IMR-90 (cell line): ENCODE results near the gene CST4. TPM values are rescaled to one million over a fixed set of nuclear protein-coding genes. Genes with fewer than 3 reads are reported as not detected.

Experiments used
- ATAC-seq: fragments of 200-7000 bp; cut with Tn5 transposase; 2 replicates; pipeline ENCODE4 v1.9.1; 2020; ENCODE audit warnings: low read depth, mild to moderate bottlenecking, moderate library complexity
- BruUV-seq: library from RNA; stranded (reverse); fragments of 400-500 nt; replicated peaks from 2 replicates; lab custom pipeline; 2021; lab: Mats Ljungman, UMichigan
- CTCF ChIA-PET: fragments of 300-600 bp; formaldehyde crosslinking; extraction: SDS; loops from one replicate; lab custom pipeline; 2021; ENCODE audit warnings: antibody characterized with exemption; lab: Yijun Ruan, JAX
- POLR2A ChIA-PET: fragments of 300-600 bp; sonication (Branson Sonifier 250); formaldehyde crosslinking; loops from one replicate; lab custom pipeline; 2022; ENCODE audit warnings: antibody characterized with exemption; ENCODE audit not compliant: unreplicated experiment; lab: Charles Lee
- DNase-seq: peaks from one replicate; pipeline ENCODE4 v3.0.0; 2013
- H2AFZ ChIP-seq: replicated peaks from 2 replicates; pipeline ENCODE3; 2013; ENCODE audit warnings: low read length, mild to moderate bottlenecking; ENCODE audit not compliant: poor library complexity
- H2AK5ac ChIP-seq: 2 replicates; pipeline ENCODE4 v1.6.1; 2013; ENCODE audit warnings: low read depth, low read length, inconsistent platforms
- H2AK9ac ChIP-seq: replicated peaks from 2 replicates; pipeline ENCODE3; 2013; ENCODE audit warnings: mild to moderate bottlenecking, low read depth, low read length, moderate library complexity; ENCODE audit not compliant: poor library complexity
- H2BK120ac ChIP-seq: 2 replicates; pipeline ENCODE4 v1.6.1; 2013; ENCODE audit warnings: low read depth, low read length, inconsistent platforms
- H2BK15ac ChIP-seq: 3 replicates; pipeline ENCODE4 v1.6.1; 2013; ENCODE audit warnings: low read depth, low read length, inconsistent platforms
- H2BK20ac ChIP-seq: 2 replicates; pipeline ENCODE4 v1.6.1; 2013; ENCODE audit warnings: low read depth, mild to moderate bottlenecking, inconsistent platforms, low read length, moderate library complexity
- H2BK5ac ChIP-seq: 2 replicates; pipeline ENCODE4 v1.6.1; 2013; ENCODE audit warnings: mild to moderate bottlenecking, low read depth, low read length, inconsistent platforms; ENCODE audit not compliant: poor library complexity, severe bottlenecking
- H3K14ac ChIP-seq: replicated peaks from 2 replicates; pipeline ENCODE4 v1.6.1; 2013; ENCODE audit warnings: low read depth, low read length, inconsistent platforms
- H3K18ac ChIP-seq: 2 replicates; pipeline ENCODE4 v1.6.1; 2013; ENCODE audit warnings: low read depth, low read length, control low read depth
- H3K23ac ChIP-seq: 2 replicates; pipeline ENCODE4 v1.6.1; 2013; ENCODE audit warnings: low read depth, low read length, inconsistent platforms
- H3K27ac ChIP-seq: 2 replicates; pipeline ENCODE4 v1.5.1; 2013; ENCODE audit warnings: mild to moderate bottlenecking, control low read depth, low read length; ENCODE audit not compliant: insufficient read depth
- H3K27me3 ChIP-seq: 2 replicates; pipeline ENCODE4 v1.6.1; 2013; ENCODE audit warnings: low read length; ENCODE audit not compliant: control insufficient read depth, insufficient read depth
- H3K36me3 ChIP-seq: 2 replicates; pipeline ENCODE4 v1.6.1; 2013; ENCODE audit warnings: low read length, mixed read lengths; ENCODE audit not compliant: control insufficient read depth, insufficient read depth
- H3K4ac ChIP-seq: 2 replicates; pipeline ENCODE4 v1.6.1; 2013; ENCODE audit warnings: low read depth, low read length, inconsistent platforms
- H3K4me1 ChIP-seq: 2 replicates; pipeline ENCODE4 v1.6.1; 2013; ENCODE audit warnings: low read length, mixed read lengths; ENCODE audit not compliant: control insufficient read depth, insufficient read depth
- H3K4me2 ChIP-seq: 2 replicates; pipeline ENCODE4 v1.6.1; 2013; ENCODE audit warnings: low read depth, mild to moderate bottlenecking, control low read depth, low read length, moderate library complexity
- H3K4me3 ChIP-seq: 2 replicates; pipeline ENCODE4 v1.5.1; 2013; ENCODE audit warnings: low read depth, mild to moderate bottlenecking, control low read depth, low read length, moderate library complexity; ENCODE audit not compliant: insufficient read depth
- H3K56ac ChIP-seq: 2 replicates; pipeline ENCODE4 v1.6.1; 2013; ENCODE audit warnings: low read length, inconsistent platforms; ENCODE audit not compliant: insufficient read depth; ENCODE audit errors: extremely low read depth
- H3K79me1 ChIP-seq, 2 experiments: 2 replicates each; pipeline ENCODE4 v1.6.1; 2013; ENCODE audit warnings: low read length in 2 of 2, inconsistent platforms in 1 of 2, low read depth in 1 of 2
- H3K9ac ChIP-seq: 2 replicates; pipeline ENCODE4 v1.6.1; 2013; ENCODE audit warnings: low read depth, low read length, control low read depth
- H3K9me1 ChIP-seq: 2 replicates; pipeline ENCODE4 v1.6.1; 2013; ENCODE audit warnings: low read length, inconsistent platforms; ENCODE audit not compliant: insufficient read depth
- H3K9me3 ChIP-seq: 2 replicates; pipeline ENCODE4 v1.6.1; 2013; ENCODE audit warnings: low read length; ENCODE audit not compliant: control insufficient read depth, insufficient read depth
- H4K20me1 ChIP-seq: 2 replicates; pipeline ENCODE4 v1.6.1; 2013; ENCODE audit warnings: low read length, inconsistent platforms; ENCODE audit not compliant: insufficient read depth
- H4K5ac ChIP-seq: 2 replicates; pipeline ENCODE4 v1.6.1; 2013; ENCODE audit warnings: mild to moderate bottlenecking, low read depth, low read length, control low read depth
- H4K8ac ChIP-seq, 2 experiments: 2 replicates each; pipeline ENCODE4 v1.6.1; 2013; ENCODE audit warnings: low read depth in 2 of 2, low read length in 2 of 2, control low read depth in 1 of 2, inconsistent platforms in 1 of 2
- H4K91ac ChIP-seq: 2 replicates; pipeline ENCODE4 v1.6.1; 2013; ENCODE audit warnings: low read depth, low read length, inconsistent platforms; ENCODE audit not compliant: insufficient read depth
- BHLHE40 ChIP-seq: fragments of 150-350 bp; IDR thresholded peaks from 2 replicates; pipeline ENCODE4 v1.6.1; 2016; ENCODE audit warnings: mild to moderate bottlenecking, low read depth, low read length
- CEBPB ChIP-seq: IDR thresholded peaks from 2 replicates; pipeline ENCODE4 v1.6.1; 2012; ENCODE audit warnings: low read depth, low read length, improper control_type of control experiment
- CHD1 ChIP-seq: IDR thresholded peaks from 2 replicates; pipeline ENCODE4 v1.6.1; 2012; ENCODE audit warnings: low read depth, low read length, improper control_type of control experiment
- FOS ChIP-seq: fragments of 150-350 bp; IDR thresholded peaks from 2 replicates; pipeline ENCODE4 v1.6.1; 2016; ENCODE audit warnings: low read depth, low read length
- MAFK ChIP-seq: IDR thresholded peaks from 2 replicates; pipeline ENCODE4 v1.6.1; 2012; ENCODE audit warnings: low read depth, low read length, improper control_type of control experiment
- MAZ ChIP-seq: IDR thresholded peaks from 2 replicates; pipeline ENCODE4 v1.6.1; 2012; ENCODE audit warnings: low read depth, mild to moderate bottlenecking, low read length, improper control_type of control experiment, moderate library complexity, borderline replicate concordance
- MXI1 ChIP-seq: IDR thresholded peaks from 2 replicates; pipeline ENCODE4 v1.6.1; 2012; ENCODE audit warnings: low read depth, mild to moderate bottlenecking, low read length, moderate library complexity, borderline replicate concordance
- NFE2L2 ChIP-seq: fragments of 150-350 bp; IDR thresholded peaks from 2 replicates; pipeline ENCODE4 v1.6.1; 2016; ENCODE audit warnings: low read depth, mild to moderate bottlenecking, low read length
- POLR2A ChIP-seq: IDR thresholded peaks from 2 replicates; pipeline ENCODE4 v1.6.1; 2012; ENCODE audit warnings: mild to moderate bottlenecking, low read depth, low read length
- RAD21 ChIP-seq: IDR thresholded peaks from 2 replicates; pipeline ENCODE4 v1.6.1; 2012; ENCODE audit warnings: low read length, improper control_type of control experiment
- RCOR1 ChIP-seq: IDR thresholded peaks from 2 replicates; pipeline ENCODE4 v1.6.1; 2012; ENCODE audit warnings: mild to moderate bottlenecking, low read length, improper control_type of control experiment; ENCODE audit not compliant: insufficient replicate concordance
- SMC3 ChIP-seq: fragments of 150-350 bp; IDR thresholded peaks from 2 replicates; pipeline ENCODE4 v1.6.1; 2016; ENCODE audit warnings: low read depth, mild to moderate bottlenecking, antibody characterized with exemption, low read length, moderate library complexity
- WGBS, 2 experiments: methylation state at CpG; one replicate each; pipeline versions ENCODE4 v1.1.5 to v1.1.7; 2013; ENCODE audit warnings: missing lambda C conversion rate in 2 of 2; ENCODE audit not compliant: insufficient read length in 1 of 2; ENCODE audit errors: extremely low coverage in 2 of 2; 5-methylcytosine and 5-hydroxymethylcytosine counted together
- dilution Hi-C: fragments of 300-500 bp; cut with HindIII; formaldehyde crosslinking; loops from one replicate; pipeline ENCODE4 v1.14.3; 2018; ENCODE audit warnings: low sequenced_read_pairs; ENCODE audit not compliant: unreplicated experiment
- in situ Hi-C: fragments of 300-500 bp; cut with MboI; formaldehyde crosslinking; loops from 3 replicates; pipeline ENCODE4 v1.14.3; 2019; ENCODE audit warnings: low sequenced_read_pairs, inconsistent platforms, mixed read lengths
- intact Hi-C: fragments of 100-400 bp; cut with micrococcal nuclease; formaldehyde crosslinking; loops from 2 replicates; pipeline ENCODE4 v1.10.0; 2022
- polyA plus RNA-seq, 3 experiments: library from polyadenylated mRNA; depleted of rRNA; stranded (reverse); fragments of >200 nt; gene quantifications; 2 replicates each; pipeline ENCODE4 v1.2.3, GENCODE V29; 2012; ENCODE audit warnings: low replicate concordance in 1 of 3
- total RNA-seq: library from RNA; depleted of rRNA; stranded (reverse); fragments of >200 nt; gene quantifications from 2 replicates; pipeline ENCODE4 v1.2.3, GENCODE V29; 2012
- TF ChIP-seq, protein P1 (sequence below): fragments of 150-350 bp; IDR thresholded peaks from 2 replicates; pipeline ENCODE4 v1.6.1; 2017; ENCODE audit warnings: mild to moderate bottlenecking, antibody characterized with exemption, low read length, low read depth
- TF ChIP-seq, protein P2 (sequence below): conservative IDR thresholded peaks from 2 replicates; pipeline ENCODE4 v1.5.1; 2012; ENCODE audit warnings: mild to moderate bottlenecking, low read depth, low read length, improper control_type of control experiment

Gene CST4
- total and polyA plus RNA-seq, 2 of the 4 experiments (the other 2 are of a cell fraction), result not detected

- H2AK9ac ChIP-seq, result no peak overlapping the region
- no peak overlapping the region for H2BK15ac ChIP-seq
- POLR2A ChIA-PET, result no interaction called here
- peaks cover 4% of the 10 kb centered on the region for H3K27me3 ChIP-seq
- H2BK20ac ChIP-seq, result no peak overlapping the region
- 0 out of 2 replicates have a peak overlapping the region, but pooled peaks have one; percentile 32 for H3K14ac ChIP-seq
- no peak overlapping the region for H2AFZ ChIP-seq
- no peak overlapping the region for H3K56ac ChIP-seq
- no peak for DNase-seq
- intact Hi-C loops (no loop called here), dilution Hi-C loops (no loop called here), in situ Hi-C loops (no loop called here)
- H3K27ac ChIP-seq, result no peak overlapping the region
- H3K18ac ChIP-seq, result no peak overlapping the region
- WGBS, 2 experiments, result 100% methylated on average over 3 of the region's 8 CpGs; no CpG with 5 or more reads in 1 of the 2 experiments
- no peak for TF ChIP-seq CHD1
- no peak for TF ChIP-seq RAD21
- TF ChIP-seq MXI1, result no peak
- no peak for TF ChIP-seq RCOR1
- TF ChIP-seq CEBPB, result no peak
- TF ChIP-seq NFE2L2, result no peak
- TF ChIP-seq, protein P1, sequence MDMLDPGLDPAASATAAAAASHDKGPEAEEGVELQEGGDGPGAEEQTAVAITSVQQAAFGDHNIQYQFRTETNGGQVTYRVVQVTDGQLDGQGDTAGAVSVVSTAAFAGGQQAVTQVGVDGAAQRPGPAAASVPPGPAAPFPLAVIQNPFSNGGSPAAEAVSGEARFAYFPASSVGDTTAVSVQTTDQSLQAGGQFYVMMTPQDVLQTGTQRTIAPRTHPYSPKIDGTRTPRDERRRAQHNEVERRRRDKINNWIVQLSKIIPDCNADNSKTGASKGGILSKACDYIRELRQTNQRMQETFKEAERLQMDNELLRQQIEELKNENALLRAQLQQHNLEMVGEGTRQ, result no peak
- no peak for TF ChIP-seq FOS
- TF ChIP-seq SMC3, result no peak
- TF ChIP-seq, protein P2, sequence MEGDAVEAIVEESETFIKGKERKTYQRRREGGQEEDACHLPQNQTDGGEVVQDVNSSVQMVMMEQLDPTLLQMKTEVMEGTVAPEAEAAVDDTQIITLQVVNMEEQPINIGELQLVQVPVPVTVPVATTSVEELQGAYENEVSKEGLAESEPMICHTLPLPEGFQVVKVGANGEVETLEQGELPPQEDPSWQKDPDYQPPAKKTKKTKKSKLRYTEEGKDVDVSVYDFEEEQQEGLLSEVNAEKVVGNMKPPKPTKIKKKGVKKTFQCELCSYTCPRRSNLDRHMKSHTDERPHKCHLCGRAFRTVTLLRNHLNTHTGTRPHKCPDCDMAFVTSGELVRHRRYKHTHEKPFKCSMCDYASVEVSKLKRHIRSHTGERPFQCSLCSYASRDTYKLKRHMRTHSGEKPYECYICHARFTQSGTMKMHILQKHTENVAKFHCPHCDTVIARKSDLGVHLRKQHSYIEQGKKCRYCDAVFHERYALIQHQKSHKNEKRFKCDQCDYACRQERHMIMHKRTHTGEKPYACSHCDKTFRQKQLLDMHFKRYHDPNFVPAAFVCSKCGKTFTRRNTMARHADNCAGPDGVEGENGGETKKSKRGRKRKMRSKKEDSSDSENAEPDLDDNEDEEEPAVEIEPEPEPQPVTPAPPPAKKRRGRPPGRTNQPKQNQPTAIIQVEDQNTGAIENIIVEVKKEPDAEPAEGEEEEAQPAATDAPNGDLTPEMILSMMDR, result no peak
- no peak for TF ChIP-seq POLR2A
- TF ChIP-seq MAFK, result no peak
- no peak for TF ChIP-seq MAZ
- no peak for TF ChIP-seq BHLHE40
- no peak overlapping the region for H3K4me2 ChIP-seq
- no peak overlapping the region for H3K4ac ChIP-seq
- no peak overlapping the region for H3K23ac ChIP-seq
- H3K36me3 ChIP-seq, result no peaks in the 10 kb centered on the region
- peak overlapping the region; percentile 8; the same call in 1 of the 2 replicates for H2AK5ac ChIP-seq
- H4K5ac ChIP-seq, result no peak overlapping the region
- no peak overlapping the region for H2BK120ac ChIP-seq
- H4K20me1 ChIP-seq, result no peaks in the 10 kb centered on the region
- peaks cover 11% of the 10 kb centered on the region for H3K4me1 ChIP-seq
- H3K9me3 ChIP-seq, result no peaks in the 10 kb centered on the region
- no peak overlapping the region for H3K9ac ChIP-seq
- H3K4me3 ChIP-seq, result no peak overlapping the region
- no peak overlapping the region for H2BK5ac ChIP-seq
- no peak for ATAC-seq
- BruUV-seq, result no TSS peak
- no peak overlapping the region for H4K91ac ChIP-seq
- CTCF ChIA-PET, result no interaction called here
- H4K8ac ChIP-seq, result no peak overlapping the region
- no peaks in the 10 kb centered on the region for H3K79me1 ChIP-seq
- peaks cover 12% of the 10 kb centered on the region for H3K9me1 ChIP-seq
These were observed 1.7 kb upstream of the CST4 start for GRCh38 chr20:23690581-23690980.
